HepG2 (cell line): Measurements from ENCODE around the gene RPS2. TPM values are rescaled to one million over a fixed set of nuclear protein-coding genes. Genes with fewer than 3 reads are reported as not detected.

ENCODE experiments used
- AKAP8 ChIP-seq: sonication (generic); formaldehyde crosslinking; IDR thresholded peaks from 2 replicates; pipeline ENCODE4 v1.5.1; 2020; ENCODE audit warnings: mild to moderate bottlenecking, missing genetic modification reagents
- CHD4 ChIP-seq: fragments of 200-600 bp; sonication (generic); IDR thresholded peaks from 2 replicates; pipeline ENCODE4 v1.7.0; 2017; ENCODE audit warnings: mild to moderate bottlenecking, low read length, borderline replicate concordance
- DR1 ChIP-seq: sonication (generic); formaldehyde crosslinking; IDR thresholded peaks from 2 replicates; pipeline ENCODE4 v1.8.0; 2021; ENCODE audit warnings: mild to moderate bottlenecking, missing genetic modification reagents, inconsistent platforms
- ISX ChIP-seq: sonication (generic); formaldehyde crosslinking; conservative IDR thresholded peaks from 2 replicates; pipeline ENCODE4 v1.5.0; 2020; ENCODE audit warnings: missing genetic modification reagents
- KLF11 ChIP-seq: IDR thresholded peaks from 2 replicates; pipeline ENCODE4 v1.6.1; 2016; ENCODE audit warnings: missing compliant biosample characterization
- NFYC ChIP-seq: IDR thresholded peaks from 2 replicates; pipeline ENCODE4 v1.6.1; 2016; ENCODE audit warnings: missing genetic modification reagents, missing compliant biosample characterization
- NR2F6 ChIP-seq, 2 experiments: IDR thresholded peaks; 2 replicates each; pipeline ENCODE4 v1.6.1; 2016; ENCODE audit warnings: antibody characterized with exemption in 1 of 2, mild to moderate bottlenecking in 1 of 2
- ONECUT2 ChIP-seq: sonication (generic); formaldehyde crosslinking; IDR thresholded peaks from 2 replicates; pipeline ENCODE4 v1.4.0; 2020; ENCODE audit warnings: missing genetic modification reagents
- ZGPAT ChIP-seq: IDR thresholded peaks from 2 replicates; pipeline ENCODE4 v1.6.1; 2016; ENCODE audit warnings: mild to moderate bottlenecking
- ZNF124 ChIP-seq: sonication (generic); formaldehyde crosslinking; IDR thresholded peaks from 2 replicates; pipeline ENCODE4 v1.4.0; 2020; ENCODE audit warnings: missing genetic modification reagents
- ZNF225 ChIP-seq: sonication (generic); formaldehyde crosslinking; IDR thresholded peaks from 2 replicates; pipeline ENCODE4 v1.4.0; 2020; ENCODE audit warnings: mild to moderate bottlenecking, missing genetic modification reagents
- ZNF235 ChIP-seq: sonication (generic); formaldehyde crosslinking; IDR thresholded peaks from 2 replicates; pipeline ENCODE4 v1.8.1; 2023; ENCODE audit warnings: mild to moderate bottlenecking, missing genetic modification reagents, borderline replicate concordance
- ZNF430 ChIP-seq: sonication (generic); formaldehyde crosslinking; IDR thresholded peaks from 2 replicates; pipeline ENCODE4 v1.9.0; 2021; ENCODE audit warnings: mild to moderate bottlenecking, missing genetic modification reagents
- ZNF512 ChIP-seq: sonication (generic); formaldehyde crosslinking; IDR thresholded peaks from 2 replicates; pipeline ENCODE4 v1.4.0; 2020; ENCODE audit warnings: mild to moderate bottlenecking, missing genetic modification reagents
- ZNF552 ChIP-seq: sonication (generic); formaldehyde crosslinking; IDR thresholded peaks from 2 replicates; pipeline ENCODE4 v1.9.0; 2022; ENCODE audit warnings: missing genetic modification reagents, mild to moderate bottlenecking, borderline replicate concordance
- ZNF572 ChIP-seq: sonication (generic); formaldehyde crosslinking; IDR thresholded peaks from 2 replicates; pipeline ENCODE4 v1.5.1; 2020; ENCODE audit warnings: mild to moderate bottlenecking, missing genetic modification reagents
- ZSCAN12 ChIP-seq: sonication (generic); formaldehyde crosslinking; IDR thresholded peaks from 2 replicates; pipeline ENCODE4 v1.9.0; 2021; ENCODE audit warnings: mild to moderate bottlenecking, missing genetic modification reagents
- polyA plus RNA-seq, 8 experiments: library from polyadenylated mRNA; depleted of rRNA in 3 of 8; stranded (reverse) in 7 of 8; unstranded in 1 of 8; fragments of >200 nt; fragmentation: Illumina TruSeq in 4 of 8; extraction: Trizol in 4 of 8; gene quantifications; 2 replicates each; pipeline versions ENCODE4 v1.2.1 to v1.2.3, GENCODE V29; 2011 to 2016; ENCODE audit warnings: low read depth in 4 of 8, missing spikeins in 1 of 8, mixed read lengths in 1 of 8; ENCODE audit not compliant: insufficient read depth in 1 of 8
- total RNA-seq, 5 experiments: library from RNA; depleted of rRNA; stranded (reverse); fragments of >200 nt; fragmentation: Illumina TruSeq; extraction: Trizol; gene quantifications; 2 replicates each; pipeline ENCODE4 v1.2.3, GENCODE V29; 2016; ENCODE audit warnings: low read depth in 1 of 5
- TF ChIP-seq, protein P1 (sequence below): sonication (generic); formaldehyde crosslinking; IDR thresholded peaks from 2 replicates; pipeline ENCODE4 v1.5.1; 2020; ENCODE audit warnings: mild to moderate bottlenecking, missing genetic modification reagents, moderate library complexity
- TF ChIP-seq, protein P2 (sequence below), 2 experiments: sonication (generic) in 1 of 2; formaldehyde crosslinking in 1 of 2; IDR thresholded peaks; 2 replicates each; pipeline versions ENCODE4 v1.5.1 to v1.6.1; 2011 to 2020; ENCODE audit warnings: borderline replicate concordance in 1 of 2, low read depth in 1 of 2, low read length in 1 of 2, mild to moderate bottlenecking in 1 of 2, missing genetic modification reagents in 1 of 2, moderate library complexity in 1 of 2

RPS2 gene
- total and polyA plus RNA-seq, 2 of the 13 experiments (the other 11 are each of a cell fraction or from before 2014, with no cell fraction given): 1,908 to 4,514 TPM

- TF ChIP-seq ZNF512 (CRISPR knock-in tag) (no peak), ZNF552 (CRISPR knock-in tag) (peak; percentile 56; the same call in 1 of the 2 replicates), NFYC (CRISPR knock-in tag) (peak; percentile 32; the same call in 1 of the 2 replicates), KLF11 (CRISPR knock-in tag) (no peak; the same call in 1 of the 2 replicates), ZNF235 (CRISPR knock-in tag) (no peak), ZNF225 (CRISPR knock-in tag) (no peak; the same call in 1 of the 2 replicates), DR1 (no peak), AKAP8 (CRISPR knock-in tag) (0 out of 2 replicates have a peak, but pooled peaks have one; percentile 8), CHD4 (0 out of 2 replicates have a peak, but pooled peaks have one; percentile 24), ZNF572 (CRISPR knock-in tag) (no peak), ZNF430 (CRISPR knock-in tag) (peak; percentile 59; the same call in 1 of the 2 replicates), ISX (no peak), ZGPAT (CRISPR knock-in tag) (no peak; the same call in 1 of the 2 replicates), ONECUT2 (CRISPR knock-in tag) (no peak), ZNF124 (CRISPR knock-in tag) (no peak), NR2F6 (IDR thresholded peaks at IDR 0.05) (no peak; the same call in 1 of the 2 replicates), NR2F6 (CRISPR knock-in tag; IDR thresholded peaks at IDR 0.05) (peak; percentile 30; the same call in 1 of the 2 replicates), ZSCAN12 (CRISPR knock-in tag) (no peak)
- TF ChIP-seq, protein P1, sequence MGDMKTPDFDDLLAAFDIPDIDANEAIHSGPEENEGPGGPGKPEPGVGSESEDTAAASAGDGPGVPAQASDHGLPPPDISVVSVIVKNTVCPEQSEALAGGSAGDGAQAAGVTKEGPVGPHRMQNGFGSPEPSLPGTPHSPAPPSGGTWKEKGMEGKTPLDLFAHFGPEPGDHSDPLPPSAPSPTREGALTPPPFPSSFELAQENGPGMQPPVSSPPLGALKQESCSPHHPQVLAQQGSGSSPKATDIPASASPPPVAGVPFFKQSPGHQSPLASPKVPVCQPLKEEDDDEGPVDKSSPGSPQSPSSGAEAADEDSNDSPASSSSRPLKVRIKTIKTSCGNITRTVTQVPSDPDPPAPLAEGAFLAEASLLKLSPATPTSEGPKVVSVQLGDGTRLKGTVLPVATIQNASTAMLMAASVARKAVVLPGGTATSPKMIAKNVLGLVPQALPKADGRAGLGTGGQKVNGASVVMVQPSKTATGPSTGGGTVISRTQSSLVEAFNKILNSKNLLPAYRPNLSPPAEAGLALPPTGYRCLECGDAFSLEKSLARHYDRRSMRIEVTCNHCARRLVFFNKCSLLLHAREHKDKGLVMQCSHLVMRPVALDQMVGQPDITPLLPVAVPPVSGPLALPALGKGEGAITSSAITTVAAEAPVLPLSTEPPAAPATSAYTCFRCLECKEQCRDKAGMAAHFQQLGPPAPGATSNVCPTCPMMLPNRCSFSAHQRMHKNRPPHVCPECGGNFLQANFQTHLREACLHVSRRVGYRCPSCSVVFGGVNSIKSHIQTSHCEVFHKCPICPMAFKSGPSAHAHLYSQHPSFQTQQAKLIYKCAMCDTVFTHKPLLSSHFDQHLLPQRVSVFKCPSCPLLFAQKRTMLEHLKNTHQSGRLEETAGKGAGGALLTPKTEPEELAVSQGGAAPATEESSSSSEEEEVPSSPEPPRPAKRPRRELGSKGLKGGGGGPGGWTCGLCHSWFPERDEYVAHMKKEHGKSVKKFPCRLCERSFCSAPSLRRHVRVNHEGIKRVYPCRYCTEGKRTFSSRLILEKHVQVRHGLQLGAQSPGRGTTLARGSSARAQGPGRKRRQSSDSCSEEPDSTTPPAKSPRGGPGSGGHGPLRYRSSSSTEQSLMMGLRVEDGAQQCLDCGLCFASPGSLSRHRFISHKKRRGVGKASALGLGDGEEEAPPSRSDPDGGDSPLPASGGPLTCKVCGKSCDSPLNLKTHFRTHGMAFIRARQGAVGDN: peak; percentile 51
- TF ChIP-seq, protein P2, sequence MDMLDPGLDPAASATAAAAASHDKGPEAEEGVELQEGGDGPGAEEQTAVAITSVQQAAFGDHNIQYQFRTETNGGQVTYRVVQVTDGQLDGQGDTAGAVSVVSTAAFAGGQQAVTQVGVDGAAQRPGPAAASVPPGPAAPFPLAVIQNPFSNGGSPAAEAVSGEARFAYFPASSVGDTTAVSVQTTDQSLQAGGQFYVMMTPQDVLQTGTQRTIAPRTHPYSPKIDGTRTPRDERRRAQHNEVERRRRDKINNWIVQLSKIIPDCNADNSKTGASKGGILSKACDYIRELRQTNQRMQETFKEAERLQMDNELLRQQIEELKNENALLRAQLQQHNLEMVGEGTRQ (IDR thresholded peaks at IDR 0.05; ENCODE audit: low read depth, low read length): no peak
- TF ChIP-seq, protein P2 (CRISPR knock-in tag; IDR thresholded peaks at IDR 0.05; ENCODE audit: borderline replicate concordance): no peak
Observed at GRCh38 chr16:1941162-1942046, 23.2 kb downstream of the RPS2 start (continued).
